HG02840 (cell line): ENCODE results near the gene PLA2G6.

Experiments used
- ATAC-seq: cut with Tn5 transposase; IDR thresholded peaks from one replicate; pipeline ENCODE4 v1.9.1; 2021; ENCODE audit warnings: mild to moderate bottlenecking, moderate library complexity, moderate number of reproducible peaks; ENCODE audit not compliant: unreplicated experiment, low FRiP score

PLA2G6 gene, protein sequence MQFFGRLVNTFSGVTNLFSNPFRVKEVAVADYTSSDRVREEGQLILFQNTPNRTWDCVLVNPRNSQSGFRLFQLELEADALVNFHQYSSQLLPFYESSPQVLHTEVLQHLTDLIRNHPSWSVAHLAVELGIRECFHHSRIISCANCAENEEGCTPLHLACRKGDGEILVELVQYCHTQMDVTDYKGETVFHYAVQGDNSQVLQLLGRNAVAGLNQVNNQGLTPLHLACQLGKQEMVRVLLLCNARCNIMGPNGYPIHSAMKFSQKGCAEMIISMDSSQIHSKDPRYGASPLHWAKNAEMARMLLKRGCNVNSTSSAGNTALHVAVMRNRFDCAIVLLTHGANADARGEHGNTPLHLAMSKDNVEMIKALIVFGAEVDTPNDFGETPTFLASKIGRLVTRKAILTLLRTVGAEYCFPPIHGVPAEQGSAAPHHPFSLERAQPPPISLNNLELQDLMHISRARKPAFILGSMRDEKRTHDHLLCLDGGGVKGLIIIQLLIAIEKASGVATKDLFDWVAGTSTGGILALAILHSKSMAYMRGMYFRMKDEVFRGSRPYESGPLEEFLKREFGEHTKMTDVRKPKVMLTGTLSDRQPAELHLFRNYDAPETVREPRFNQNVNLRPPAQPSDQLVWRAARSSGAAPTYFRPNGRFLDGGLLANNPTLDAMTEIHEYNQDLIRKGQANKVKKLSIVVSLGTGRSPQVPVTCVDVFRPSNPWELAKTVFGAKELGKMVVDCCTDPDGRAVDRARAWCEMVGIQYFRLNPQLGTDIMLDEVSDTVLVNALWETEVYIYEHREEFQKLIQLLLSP

GRCh38 chr22:38181453-38182200, at the start of gene PLA2G6:
Gene PLA2G6, minus strand, starts transcription at chr22:38181830. Its CDS starts 12,404 bp downstream, at chr22:38169426.
- ATAC-seq = peak; percentile 85

- no peak for ATAC-seq
Measured at GRCh38 chr22:38230916-38231315, 49.3 kb upstream of the PLA2G6 start.

- ATAC-seq = no peak
Measured at GRCh38 chr22:38230108-38230825, 48.6 kb upstream of the PLA2G6 start.

DNA sequence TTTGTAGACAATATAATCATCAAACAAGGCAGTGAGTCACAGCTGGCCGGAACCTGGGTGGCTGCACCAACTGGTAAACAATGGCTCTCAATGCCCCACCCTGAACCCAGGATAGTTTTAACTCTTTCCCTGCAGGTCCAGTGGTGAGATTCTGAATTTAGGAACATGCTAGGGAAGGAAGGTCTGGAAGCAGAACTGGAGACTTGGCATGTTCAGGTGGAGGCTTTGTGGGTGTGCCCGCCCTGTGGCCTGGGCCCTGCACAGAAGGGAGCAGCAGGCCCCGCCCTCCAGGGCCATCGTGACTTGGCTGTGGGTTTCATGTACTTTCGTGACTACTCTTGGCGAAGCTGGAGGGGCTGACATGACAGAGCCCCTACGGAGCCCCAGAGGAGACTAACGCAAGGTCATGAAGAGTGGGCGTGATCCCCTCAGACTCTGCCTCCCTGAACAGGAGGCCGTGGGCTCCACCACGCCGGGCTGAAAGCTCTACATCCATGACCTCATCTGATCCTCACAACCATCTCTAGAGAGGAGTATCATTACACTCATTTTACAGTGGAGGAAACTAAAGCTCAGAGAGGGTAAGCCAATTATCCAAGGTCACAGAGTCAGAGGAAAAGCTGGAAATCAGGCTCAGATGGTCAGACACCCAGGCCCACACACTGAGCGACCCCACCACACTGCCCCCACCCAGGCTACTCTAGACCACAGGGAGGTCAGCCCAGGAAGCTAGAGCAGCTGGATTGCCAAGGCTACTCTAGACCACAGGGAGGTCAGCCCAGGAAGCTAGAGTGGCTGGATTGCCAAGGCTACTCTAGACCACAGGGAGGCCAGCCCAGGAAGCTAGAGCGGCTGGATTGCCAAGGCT, 47.5 kb upstream of the PLA2G6 start:
- ATAC-seq = no peak

GRCh38 chr22:38228326-38228872, 46.8 kb upstream of the PLA2G6 start:
- no peak for ATAC-seq

DNA sequence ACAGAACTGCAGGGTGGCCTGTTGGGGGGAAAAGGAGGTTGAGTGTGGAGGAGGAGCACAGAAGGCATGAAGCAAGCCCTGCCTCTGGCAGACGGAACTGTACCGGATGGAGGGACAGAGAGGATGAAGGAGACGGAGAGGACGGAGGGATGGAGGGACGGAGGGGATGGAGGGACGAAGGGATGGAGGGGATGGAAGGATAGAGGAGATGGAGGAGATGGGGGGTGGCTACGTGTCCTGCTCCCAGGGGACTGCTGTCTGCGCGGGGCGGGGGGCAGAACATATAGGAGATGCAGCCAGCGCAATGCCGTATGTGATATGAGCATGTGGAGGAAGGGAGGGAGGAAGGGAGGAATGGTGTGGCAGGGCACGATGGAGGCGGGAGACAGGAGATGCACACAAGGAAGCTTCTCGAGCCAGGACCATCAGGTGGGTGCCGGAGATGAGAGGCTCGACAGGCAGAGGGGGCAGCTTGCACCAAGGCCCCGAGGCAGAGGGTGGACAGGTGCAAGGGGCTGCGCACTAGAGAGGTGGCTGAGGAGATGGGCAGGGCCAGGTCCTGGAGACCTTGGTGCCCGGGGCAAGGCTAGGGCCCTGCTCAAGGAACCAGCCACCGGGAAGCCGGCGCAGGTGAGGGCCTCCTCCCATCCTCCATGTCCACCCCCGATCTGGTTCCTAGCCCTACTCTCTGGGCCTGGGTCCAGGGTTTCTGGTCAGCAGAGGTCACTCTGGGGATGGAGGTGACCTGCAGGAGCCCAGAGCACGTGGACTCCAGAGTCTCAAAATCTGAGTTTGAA, 45.4 kb upstream of the PLA2G6 start:
- no peak for ATAC-seq

GRCh38 chr22:38223289-38223960, 41.8 kb upstream of the PLA2G6 start:
- ATAC-seq = no peak

- ATAC-seq = no peak
Measured at GRCh38 chr22:38222797-38223119, 41.1 kb upstream of the PLA2G6 start.

DNA sequence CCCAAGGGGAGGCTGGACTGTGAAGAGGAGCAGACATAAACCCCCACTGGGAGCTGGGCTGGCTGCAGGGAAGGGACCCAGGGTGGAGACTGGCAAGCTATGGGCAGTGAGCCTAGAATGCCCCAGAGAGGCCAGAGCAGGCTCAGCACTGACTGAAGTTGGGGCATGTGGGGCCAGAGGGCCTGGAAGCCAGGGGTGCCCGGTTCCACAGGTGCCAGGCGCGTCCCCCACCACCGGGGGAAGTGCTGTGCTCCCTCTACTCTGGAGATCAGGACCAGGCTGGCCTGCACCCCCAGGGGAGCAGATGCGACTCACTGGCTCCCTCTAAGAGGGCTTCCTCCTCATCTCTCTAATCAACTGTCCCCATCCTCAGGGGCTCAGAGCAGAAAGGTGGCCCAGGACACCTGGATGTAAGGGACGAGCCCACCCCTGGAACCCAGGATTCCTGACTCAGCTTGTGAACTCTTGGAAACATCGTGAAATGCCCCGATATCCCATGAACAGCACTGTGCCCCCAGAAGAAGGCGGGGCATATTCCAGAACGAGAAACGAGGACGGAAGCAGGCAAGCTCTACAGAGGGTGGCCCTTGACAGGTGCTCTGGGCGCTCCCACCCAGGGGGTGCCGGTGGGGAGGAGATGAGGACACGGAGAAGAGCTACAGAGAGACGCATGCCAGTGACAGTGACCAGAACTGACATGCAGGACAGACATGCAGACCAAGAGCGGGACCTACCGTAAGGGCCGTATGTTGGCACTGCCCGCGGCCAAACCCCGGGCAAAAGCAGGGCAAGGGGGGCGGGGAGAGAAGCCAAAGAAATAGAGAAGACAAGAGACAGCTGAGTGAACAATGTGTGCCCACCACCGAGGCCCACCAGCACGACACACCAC, 40.5 kb upstream of the PLA2G6 start:
- no peak for ATAC-seq

DNA sequence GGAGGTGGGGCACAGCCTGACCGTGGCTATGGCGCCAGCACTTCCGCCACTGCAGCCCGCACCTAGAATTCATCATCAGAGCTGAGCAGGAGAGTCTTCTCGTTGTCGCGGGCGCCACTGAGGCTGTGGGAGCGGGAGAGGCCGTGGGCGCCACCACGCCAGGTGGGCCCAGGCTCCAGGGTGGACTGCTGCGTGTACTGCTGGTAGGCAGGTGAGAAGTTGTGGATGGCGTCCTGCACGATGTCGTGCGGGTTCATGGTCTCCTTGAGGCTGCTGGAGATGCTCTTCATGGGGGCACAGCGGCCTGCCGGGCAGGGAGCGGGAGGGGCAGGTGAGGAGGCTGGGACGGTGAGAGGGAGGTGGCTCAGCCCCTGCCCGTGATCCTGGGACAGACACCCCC, 39.8 kb upstream of the PLA2G6 start:
- no peak for ATAC-seq

DNA sequence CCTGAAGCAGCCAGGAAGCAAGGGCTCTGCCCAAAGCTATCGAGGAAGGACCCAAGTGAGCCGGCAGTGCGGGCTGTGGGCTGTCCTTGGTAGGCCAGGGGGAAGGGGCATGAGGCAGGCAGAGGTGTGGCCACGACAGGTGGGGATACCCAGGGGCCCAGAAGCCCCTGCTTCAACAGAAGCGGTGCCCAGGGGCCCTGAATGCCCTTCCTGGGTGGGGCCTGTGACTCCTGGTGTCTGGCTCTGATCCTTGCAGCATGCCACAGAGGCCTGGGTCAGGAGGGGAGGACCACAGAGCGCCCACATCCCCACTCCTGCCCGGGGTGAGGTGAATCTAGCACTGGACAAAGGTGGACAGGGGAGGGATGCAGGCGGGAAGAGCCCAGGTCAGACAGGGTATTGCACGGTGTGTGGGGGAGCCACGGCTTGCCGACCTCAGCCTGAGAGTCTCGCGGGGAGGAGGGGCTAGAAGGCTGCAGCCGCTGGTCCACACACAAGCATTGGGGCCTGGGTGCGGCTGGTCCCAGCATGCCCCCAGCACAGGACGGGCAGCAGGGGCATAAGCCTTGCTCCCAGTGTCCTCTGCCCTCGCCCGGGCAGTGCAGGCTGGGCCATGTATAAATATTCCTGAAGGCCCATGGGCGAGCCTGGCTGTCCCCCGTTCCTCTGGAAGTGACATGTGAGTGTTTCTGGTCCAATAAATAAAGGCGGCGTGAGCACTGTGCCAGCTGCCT, 39.2 kb upstream of the PLA2G6 start:
- ATAC-seq = no peak

DNA sequence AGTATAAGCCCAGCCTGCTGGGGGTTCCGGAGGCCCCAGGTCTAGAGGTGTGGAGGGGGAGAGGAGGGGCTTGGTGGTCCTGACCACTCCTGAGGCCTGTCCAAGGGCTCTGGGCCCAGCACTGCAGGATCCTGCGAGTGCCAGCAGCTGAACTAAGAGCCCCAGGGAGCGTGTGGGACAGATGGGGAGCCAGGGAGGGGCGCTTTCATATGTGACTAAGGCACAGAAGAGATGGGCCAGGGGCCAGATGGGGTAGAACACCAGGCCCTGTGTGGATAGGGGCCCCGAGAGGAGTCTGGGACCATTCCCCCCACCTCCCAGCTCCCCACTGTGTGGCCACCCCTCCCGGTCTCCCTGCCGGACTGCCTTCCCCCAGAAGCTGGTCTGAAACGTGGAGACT, 38.5 kb upstream of the PLA2G6 start:
- no peak for ATAC-seq

- no peak for ATAC-seq
Measured at GRCh38 chr22:38219632-38220031, 38.0 kb upstream of the PLA2G6 start.

- ATAC-seq = no peak
Measured at GRCh38 chr22:38218661-38219622, 37.3 kb upstream of the PLA2G6 start.
